ENCODE data around the gene TRIM72. TPM values are rescaled to one million over a fixed set of nuclear protein-coding genes. Genes with fewer than 3 reads are reported as not detected.

The TRIM72 gene
- total and polyA plus RNA-seq, 2 of the 4 experiments (the other 2 are of a cell fraction): not detected

DNA sequence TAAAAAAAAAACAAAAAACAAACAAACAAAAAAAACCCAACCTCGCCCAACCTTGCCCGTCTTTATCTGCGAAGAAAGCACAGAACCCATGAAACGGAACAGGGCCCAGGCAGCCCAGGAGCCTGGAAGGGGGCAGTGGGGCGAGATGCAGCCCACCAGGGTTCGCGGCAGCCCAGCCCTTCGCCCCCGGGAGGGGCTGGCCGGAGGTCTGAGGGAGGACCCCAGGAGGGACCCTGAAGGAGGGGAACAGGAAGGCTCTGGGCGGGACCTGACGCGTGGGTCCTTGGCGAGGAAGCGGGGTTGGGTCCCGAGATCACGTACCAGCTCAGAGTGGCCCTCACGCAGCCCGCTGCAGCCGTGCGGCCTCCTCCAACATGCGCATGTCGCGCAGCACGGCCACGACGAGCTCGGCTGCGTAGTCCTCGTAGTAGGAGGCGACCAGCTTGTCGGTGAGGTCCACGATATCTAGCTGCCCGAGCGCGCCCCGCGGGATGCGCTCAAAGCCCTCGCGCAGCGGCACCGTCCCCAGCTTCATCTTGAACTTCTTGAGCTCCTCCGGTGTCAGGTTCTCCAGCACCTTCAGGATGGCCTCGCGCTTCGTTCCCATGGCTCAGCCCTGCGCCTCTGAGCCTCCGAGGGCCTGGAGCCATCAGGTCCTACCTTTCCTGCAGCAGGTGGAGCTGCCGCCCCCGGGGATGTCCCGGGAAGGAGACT lies 2.7 kb downstream of the TRIM72 start, which contains the start of gene PYDC1:
Gene PYDC1 (minus strand): TSS at position 714 of the 714 bp plus-strand sequence. CDS start 107 bp downstream, at position 607.
- dilution Hi-C loops (cut with HindIII; ENCODE audit: low sequenced_read_pairs, unreplicated experiment): no loop called here
- H3K79me1 ChIP-seq (ENCODE audit: low read depth in 1 of 2, low read length in 2 of 2): no peaks in the 10 kb centered on the region
- H3K14ac ChIP-seq (replicated peaks; ENCODE audit: low read depth, low read length): no peak within 1 kb of the TSS
- in situ Hi-C loops (cut with MboI; ENCODE audit: low sequenced_read_pairs): no loop called here
- no peak within 1 kb of the TSS for H2AK5ac ChIP-seq (ENCODE audit: low read depth, low read length)
- BruUV-seq (replicated peaks): no TSS peak
- H3K4me1 ChIP-seq (ENCODE audit: control insufficient read depth, insufficient read depth, low read length): peaks cover 4% of the 10 kb centered on the region; the same call in 1 of the 2 replicates
- ATAC-seq (ENCODE audit: low read depth) (no peak), DNase-seq (no peak)
- peaks cover 65% of the 10 kb centered on the region for H3K27me3 ChIP-seq (ENCODE audit: control insufficient read depth, insufficient read depth, low read length)
- H2BK120ac ChIP-seq (ENCODE audit: low read depth, low read length): no peak within 1 kb of the TSS
- H2AK9ac ChIP-seq (replicated peaks; ENCODE audit: low read depth, low read length, poor library complexity): no peak within 1 kb of the TSS
- no peak within 1 kb of the TSS for H4K8ac ChIP-seq (ENCODE audit: low read depth in 2 of 2, low read length in 2 of 2)
- POLR2A ChIA-PET (ENCODE audit: unreplicated experiment): no interaction called here
- no peak for TF ChIP-seq MXI1 (IDR thresholded peaks at IDR 0.05; ENCODE audit: borderline replicate concordance, low read depth, low read length)
- TF ChIP-seq RCOR1 (IDR thresholded peaks at IDR 0.05; ENCODE audit: insufficient replicate concordance, low read length): no peak
- no peak for TF ChIP-seq POLR2A (IDR thresholded peaks at IDR 0.05; ENCODE audit: low read depth, low read length)
- no peak for TF ChIP-seq NFE2L2 (IDR thresholded peaks at IDR 0.05; ENCODE audit: low read depth, low read length)
- no peak for TF ChIP-seq SMC3 (IDR thresholded peaks at IDR 0.05; ENCODE audit: low read depth, low read length)
- TF ChIP-seq USF2 (IDR thresholded peaks at IDR 0.05; ENCODE audit: low read depth, low read length): no peak
- TF ChIP-seq, protein P1, sequence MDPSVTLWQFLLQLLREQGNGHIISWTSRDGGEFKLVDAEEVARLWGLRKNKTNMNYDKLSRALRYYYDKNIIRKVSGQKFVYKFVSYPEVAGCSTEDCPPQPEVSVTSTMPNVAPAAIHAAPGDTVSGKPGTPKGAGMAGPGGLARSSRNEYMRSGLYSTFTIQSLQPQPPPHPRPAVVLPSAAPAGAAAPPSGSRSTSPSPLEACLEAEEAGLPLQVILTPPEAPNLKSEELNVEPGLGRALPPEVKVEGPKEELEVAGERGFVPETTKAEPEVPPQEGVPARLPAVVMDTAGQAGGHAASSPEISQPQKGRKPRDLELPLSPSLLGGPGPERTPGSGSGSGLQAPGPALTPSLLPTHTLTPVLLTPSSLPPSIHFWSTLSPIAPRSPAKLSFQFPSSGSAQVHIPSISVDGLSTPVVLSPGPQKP (IDR thresholded peaks at IDR 0.05; ENCODE audit: borderline replicate concordance, low read depth, low read length): no peak
- no peak for TF ChIP-seq CHD1 (IDR thresholded peaks at IDR 0.05; ENCODE audit: low read depth, low read length)
- no peak for TF ChIP-seq BHLHE40 (IDR thresholded peaks at IDR 0.05; ENCODE audit: low read depth, low read length)
- TF ChIP-seq RFX5 (IDR thresholded peaks at IDR 0.05; ENCODE audit: low read depth, low read length): no peak
- TF ChIP-seq MAFK (IDR thresholded peaks at IDR 0.05; ENCODE audit: low read depth, low read length): no peak
- no peak within 1 kb of the TSS for H3K27ac ChIP-seq (ENCODE audit: insufficient read depth, low read length)
- no peak within 1 kb of the TSS for H3K18ac ChIP-seq (ENCODE audit: low read depth, low read length)
- H3K9me3 ChIP-seq (ENCODE audit: control insufficient read depth, insufficient read depth, low read length): no peaks in the 10 kb centered on the region
- H3K36me3 ChIP-seq (ENCODE audit: control insufficient read depth, insufficient read depth, low read length): no peaks in the 10 kb centered on the region
- no peak within 1 kb of the TSS for H3K4me3 ChIP-seq (ENCODE audit: insufficient read depth, low read depth, low read length)
- intact Hi-C loops (cut with micrococcal nuclease): loop anchor here (10.0 kb wide), 1 partner anchor 478 kb away; no protein-coding TSS in a partner anchor
- H3K9me1 ChIP-seq (ENCODE audit: insufficient read depth, low read length): no peaks in the 10 kb centered on the region
- H4K91ac ChIP-seq (ENCODE audit: insufficient read depth, low read depth, low read length): no peak within 1 kb of the TSS
- H3K23ac ChIP-seq (ENCODE audit: low read depth, low read length): no peak within 1 kb of the TSS; the same call in 1 of the 2 replicates
- no peak within 1 kb of the TSS for H3K4ac ChIP-seq (ENCODE audit: low read depth, low read length)
- peak within 1 kb of the TSS; percentile 39; the same call in 1 of the 2 replicates for H3K4me2 ChIP-seq (ENCODE audit: low read depth, low read length)
- CTCF ChIA-PET: interaction anchor here (1.0 kb wide), 1 partner anchor 170 kb away, joined by 3 read pairs; no protein-coding TSS in a partner anchor
- H3K9ac ChIP-seq (ENCODE audit: low read depth, low read length): no peak within 1 kb of the TSS
- no peaks in the 10 kb centered on the region; the same call in 1 of the 2 replicates for H4K20me1 ChIP-seq (ENCODE audit: insufficient read depth, low read length)
- H2BK5ac ChIP-seq (ENCODE audit: low read depth, low read length, poor library complexity, severe bottlenecking): no peak within 1 kb of the TSS
- H4K5ac ChIP-seq (ENCODE audit: low read depth, low read length): no peak within 1 kb of the TSS
- H2BK15ac ChIP-seq (ENCODE audit: low read depth, low read length): no peak within 1 kb of the TSS
- H2BK20ac ChIP-seq (ENCODE audit: low read depth, low read length): no peak within 1 kb of the TSS
- WGBS, 2 experiments (ENCODE audit: extremely low coverage in 2 of 2, insufficient read length in 1 of 2): 4% methylated on average over 43 of the region's 52 CpGs; no CpG with 5 or more reads in 1 of the 2 experiments
- no peak within 1 kb of the TSS for H3K56ac ChIP-seq (ENCODE audit: extremely low read depth, insufficient read depth, low read length)
- H2AFZ ChIP-seq (replicated peaks; ENCODE audit: low read length, poor library complexity): peak within 1 kb of the TSS; percentile 82
